A673 (cell line): ENCODE data around the gene IKZF5. TPM values are rescaled to one million over a fixed set of nuclear protein-coding genes. Genes with fewer than 3 reads are reported as not detected.

ENCODE experiments used
- BruUV-seq: library from RNA; stranded (reverse); fragments of 400-500 nt; replicated peaks from 2 replicates; lab custom pipeline; 2021; lab: Mats Ljungman, UMichigan
- CTCF ChIA-PET: fragments of 300-600 bp; sonication (Branson Sonifier 250); formaldehyde crosslinking; loops from one replicate; lab custom pipeline; 2022; ENCODE audit warnings: antibody characterized with exemption; lab: Charles Lee
- POLR2A ChIA-PET: fragments of 300-600 bp; sonication (Branson Sonifier 250); formaldehyde crosslinking; loops from one replicate; lab custom pipeline; 2022; ENCODE audit warnings: antibody characterized with exemption; ENCODE audit not compliant: low non-redundant PET; lab: Charles Lee
- DNase-seq: peaks from one replicate; pipeline ENCODE4 v3.0.0-alpha.2; 2015; ENCODE audit warnings: low spot score
- H3K27ac ChIP-seq: fragments of 200-600 bp; sonication (generic); 2 replicates; pipeline ENCODE4 v1.5.1; 2016; ENCODE audit warnings: mixed run types, low read depth, mild to moderate bottlenecking, mixed read lengths, antibody characterized with exemption, low read length; ENCODE audit not compliant: poor library complexity, severe bottlenecking
- H3K27me3 ChIP-seq: fragments of 200-600 bp; sonication (generic); replicated peaks from 2 replicates; pipeline ENCODE4 v1.6.1; 2017; ENCODE audit warnings: mixed run types, low read depth, mild to moderate bottlenecking, mixed read lengths, antibody characterized with exemption, low read length; ENCODE audit not compliant: insufficient read depth, poor library complexity
- H3K36me3 ChIP-seq: fragments of 200-600 bp; sonication (generic); 2 replicates; pipeline ENCODE4 v1.6.1; 2016; ENCODE audit warnings: mixed run types, mild to moderate bottlenecking, mixed read lengths, antibody characterized with exemption, low read length; ENCODE audit not compliant: insufficient read depth, poor library complexity, severe bottlenecking
- H3K4me1 ChIP-seq: fragments of 200-600 bp; sonication (generic); 2 replicates; pipeline ENCODE4 v1.6.1; 2017; ENCODE audit warnings: mixed run types, mild to moderate bottlenecking, mixed read lengths, antibody characterized with exemption, low read length; ENCODE audit not compliant: insufficient read depth, poor library complexity, severe bottlenecking
- H3K4me3 ChIP-seq: fragments of 200-600 bp; sonication (generic); 2 replicates; pipeline ENCODE4 v1.5.1; 2016; ENCODE audit warnings: low read depth, mixed run types, mild to moderate bottlenecking, mixed read lengths, low read length; ENCODE audit not compliant: poor library complexity, severe bottlenecking
- H3K9me3 ChIP-seq: fragments of 200-600 bp; sonication (generic); 2 replicates; pipeline ENCODE4 v1.6.1; 2016; ENCODE audit warnings: mixed run types, low read depth, mild to moderate bottlenecking, mixed read lengths, antibody characterized with exemption, low read length; ENCODE audit not compliant: poor library complexity, severe bottlenecking
- EZH2 ChIP-seq: fragments of 200-600 bp; sonication (generic); IDR thresholded peaks from 2 replicates; pipeline ENCODE4 v1.6.1; 2017; ENCODE audit warnings: borderline replicate concordance, low read depth, mild to moderate bottlenecking, mixed read lengths, antibody characterized with exemption, low read length; ENCODE audit not compliant: poor library complexity, severe bottlenecking
- intact Hi-C: fragments of 100-400 bp; cut with micrococcal nuclease; formaldehyde crosslinking; loops from one replicate; pipeline ENCODE4 v1.10.0; 2022; ENCODE audit not compliant: unreplicated experiment
- total RNA-seq: library from RNA; stranded (reverse); gene quantifications from 2 replicates; pipeline ENCODE4 v1.2.3, GENCODE V29; 2021
- TF ChIP-seq, protein P1 (sequence below): fragments of 300-800, 200-600 bp; sonication (generic); conservative IDR thresholded peaks from 2 replicates; pipeline ENCODE4 v1.5.1; 2017; ENCODE audit warnings: low read depth, mild to moderate bottlenecking, antibody characterized with exemption, low read length, moderate library complexity, mixed read lengths

The IKZF5 gene
- total RNA-seq, 1 experiment from 2014 or later: 13.8 TPM

DNA sequence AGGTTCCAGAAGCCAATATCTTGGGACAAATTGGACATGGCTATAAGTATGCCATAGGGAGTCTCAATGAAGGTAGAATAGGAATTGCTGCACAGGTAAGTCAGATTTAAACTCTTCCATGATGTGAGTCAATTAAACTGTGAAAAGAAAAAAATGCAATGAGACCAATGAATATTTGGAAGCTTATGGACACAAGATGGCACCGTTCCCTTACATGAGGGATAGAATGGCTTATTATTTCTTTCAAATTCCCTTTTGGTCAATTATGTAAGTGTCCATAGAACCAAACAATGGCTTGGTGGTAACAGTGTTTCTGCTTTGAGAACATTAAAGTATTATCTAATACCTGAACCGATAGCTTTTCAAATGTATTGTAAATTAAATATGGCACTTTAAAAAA lies 35.8 kb upstream of the IKZF5 start:
- no TSS peak for BruUV-seq
- ChIA-PET POLR2A (no interaction called here), CTCF (interaction anchor here (0.6 to 1.5 kb wide), 2 partner anchors 386 to 517 kb away, joined by 3 to 6 read pairs; no protein-coding TSS in a partner anchor)
- H3K36me3 ChIP-seq: no peaks in the 10 kb centered on the region
- TF ChIP-seq, protein P1, sequence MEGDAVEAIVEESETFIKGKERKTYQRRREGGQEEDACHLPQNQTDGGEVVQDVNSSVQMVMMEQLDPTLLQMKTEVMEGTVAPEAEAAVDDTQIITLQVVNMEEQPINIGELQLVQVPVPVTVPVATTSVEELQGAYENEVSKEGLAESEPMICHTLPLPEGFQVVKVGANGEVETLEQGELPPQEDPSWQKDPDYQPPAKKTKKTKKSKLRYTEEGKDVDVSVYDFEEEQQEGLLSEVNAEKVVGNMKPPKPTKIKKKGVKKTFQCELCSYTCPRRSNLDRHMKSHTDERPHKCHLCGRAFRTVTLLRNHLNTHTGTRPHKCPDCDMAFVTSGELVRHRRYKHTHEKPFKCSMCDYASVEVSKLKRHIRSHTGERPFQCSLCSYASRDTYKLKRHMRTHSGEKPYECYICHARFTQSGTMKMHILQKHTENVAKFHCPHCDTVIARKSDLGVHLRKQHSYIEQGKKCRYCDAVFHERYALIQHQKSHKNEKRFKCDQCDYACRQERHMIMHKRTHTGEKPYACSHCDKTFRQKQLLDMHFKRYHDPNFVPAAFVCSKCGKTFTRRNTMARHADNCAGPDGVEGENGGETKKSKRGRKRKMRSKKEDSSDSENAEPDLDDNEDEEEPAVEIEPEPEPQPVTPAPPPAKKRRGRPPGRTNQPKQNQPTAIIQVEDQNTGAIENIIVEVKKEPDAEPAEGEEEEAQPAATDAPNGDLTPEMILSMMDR: peak; percentile 32; the same call in 1 of the 2 replicates
- no peak for TF ChIP-seq EZH2
- H3K27ac ChIP-seq: no peak overlapping the region
- intact Hi-C loops: loop anchor here (5.0 kb wide), 1 partner anchor 338 kb away; no protein-coding TSS in a partner anchor
- H3K4me3 ChIP-seq: no peak overlapping the region
- peak; percentile 32 for DNase-seq
- H3K4me1 ChIP-seq: no peaks in the 10 kb centered on the region
- H3K27me3 ChIP-seq: no peaks in the 10 kb centered on the region
- H3K9me3 ChIP-seq: no peaks in the 10 kb centered on the region

DNA sequence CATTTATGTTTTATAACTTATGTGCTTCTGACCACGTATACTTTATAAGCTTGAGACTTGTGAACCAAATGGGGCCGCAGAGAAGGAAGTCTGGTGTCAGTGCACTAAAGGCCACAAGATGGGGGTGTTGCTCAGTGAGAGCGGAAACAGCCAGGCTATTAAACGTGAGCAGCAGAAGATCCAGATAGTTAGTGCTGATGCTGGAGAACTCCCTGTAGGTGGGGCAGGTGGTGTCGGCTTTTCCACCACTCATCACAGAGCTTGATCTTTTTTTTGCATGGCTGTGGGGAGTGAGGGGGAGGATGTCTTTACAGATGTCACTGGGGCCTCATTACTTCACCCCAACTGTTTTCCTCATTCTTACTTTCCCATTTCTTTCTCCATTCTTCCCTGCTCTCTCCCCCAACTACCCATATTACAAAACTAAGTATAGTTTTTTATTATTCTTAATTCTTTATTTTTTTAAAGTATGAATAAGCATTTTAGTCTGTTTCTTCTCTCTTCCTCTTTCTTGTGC lies 34.9 kb upstream of the IKZF5 start:
- POLR2A ChIA-PET: no interaction called here
- no peak for TF ChIP-seq EZH2
- TF ChIP-seq, protein P1: peak; percentile 79
- H3K4me1 ChIP-seq: no peaks in the 10 kb centered on the region
- no peaks in the 10 kb centered on the region for H3K27me3 ChIP-seq
- no peaks in the 10 kb centered on the region for H3K9me3 ChIP-seq
- no peaks in the 10 kb centered on the region for H3K36me3 ChIP-seq
- no peak overlapping the region for H3K4me3 ChIP-seq
- BruUV-seq: no TSS peak
- DNase-seq: peak; percentile 65
- CTCF ChIA-PET: interaction anchor here (0.6 to 1.5 kb wide), 4 partner anchors 118 to 519 kb away, joined by 3 to 4 read pairs (median 3); no protein-coding TSS in a partner anchor
- intact Hi-C loops: loop anchor here (1.0 to 5.0 kb wide), 2 partner anchors 339 to 516 kb away; no protein-coding TSS in a partner anchor
- no peak overlapping the region for H3K27ac ChIP-seq

DNA sequence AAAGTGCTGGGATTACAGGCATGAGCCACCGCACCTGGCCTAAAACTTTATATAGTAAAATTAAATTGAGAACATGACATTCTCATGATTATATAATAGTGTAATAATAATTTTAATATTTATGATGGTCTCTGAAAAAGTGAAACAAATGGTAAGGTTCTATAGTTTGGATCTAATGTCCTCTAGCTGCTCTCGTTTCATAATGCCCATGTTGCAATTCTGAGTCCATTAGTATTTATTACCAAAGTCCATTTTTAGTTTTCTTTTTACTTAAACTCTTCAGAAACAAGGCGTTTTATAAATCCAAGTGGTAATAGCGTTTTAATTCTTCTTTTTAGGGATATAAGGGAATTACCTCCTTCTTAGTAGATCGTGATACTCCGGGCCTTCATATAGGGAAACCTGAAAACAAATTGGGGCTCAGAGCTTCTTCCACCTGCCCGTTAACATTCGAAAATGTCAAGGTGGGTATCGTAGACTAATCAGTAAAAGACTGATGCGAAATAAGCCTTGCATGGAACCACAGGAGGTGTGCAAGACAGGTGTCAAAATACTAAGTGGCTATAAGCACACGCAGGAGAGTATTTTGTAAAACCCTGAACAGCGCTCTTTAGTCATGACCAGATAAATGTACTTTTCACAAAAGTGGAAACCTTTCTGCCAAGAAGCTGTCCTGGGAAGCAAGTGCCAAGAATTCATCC lies 34.3 kb upstream of the IKZF5 start:
- BruUV-seq: no TSS peak

More for the DNA sequence above, 34.3 kb upstream of the IKZF5 start:
- ChIA-PET POLR2A (no interaction called here), CTCF (interaction anchor here (0.6 to 1.2 kb wide), 3 partner anchors 119 to 520 kb away, joined by 3 to 4 read pairs (median 3); no protein-coding TSS in a partner anchor)
- intact Hi-C loops: loop anchor here (1.0 to 5.0 kb wide), 2 partner anchors 339 to 516 kb away; no protein-coding TSS in a partner anchor
- no peaks in the 10 kb centered on the region for H3K36me3 ChIP-seq
- H3K27me3 ChIP-seq: no peaks in the 10 kb centered on the region
- H3K4me3 ChIP-seq: no peak overlapping the region
- TF ChIP-seq, protein P1: no peak
- TF ChIP-seq EZH2: no peak
- H3K4me1 ChIP-seq: no peaks in the 10 kb centered on the region
- no peak overlapping the region for H3K27ac ChIP-seq
- no peak for DNase-seq
- no peaks in the 10 kb centered on the region for H3K9me3 ChIP-seq
